Cardiac fibroblast (primary cell): ENCODE data around the gene ZSCAN2.

Experiments
- DNase-seq, 2 donors: peaks; one replicate each; pipeline versions ENCODE4 v3.0.0 to v3.0.0-alpha.2; 2010; ENCODE audit warnings: low read depth in 2 of 2
- H3K4me3 ChIP-seq, 2 donors: replicated peaks in 1 of 2; 1 replicate in 1 of 2; 2 replicates in 1 of 2; pipeline ENCODE4 v1.5.1; 2011; ENCODE audit warnings: low read depth in 2 of 2, low read length in 2 of 2, mild to moderate bottlenecking in 2 of 2, moderate library complexity in 1 of 2
- TF ChIP-seq, protein P1 (sequence below): IDR thresholded peaks from one replicate; pipeline ENCODE4 v1.5.1; 2011; ENCODE audit warnings: low read depth, mild to moderate bottlenecking, low read length, inconsistent platforms

The ZSCAN2 gene

DNA sequence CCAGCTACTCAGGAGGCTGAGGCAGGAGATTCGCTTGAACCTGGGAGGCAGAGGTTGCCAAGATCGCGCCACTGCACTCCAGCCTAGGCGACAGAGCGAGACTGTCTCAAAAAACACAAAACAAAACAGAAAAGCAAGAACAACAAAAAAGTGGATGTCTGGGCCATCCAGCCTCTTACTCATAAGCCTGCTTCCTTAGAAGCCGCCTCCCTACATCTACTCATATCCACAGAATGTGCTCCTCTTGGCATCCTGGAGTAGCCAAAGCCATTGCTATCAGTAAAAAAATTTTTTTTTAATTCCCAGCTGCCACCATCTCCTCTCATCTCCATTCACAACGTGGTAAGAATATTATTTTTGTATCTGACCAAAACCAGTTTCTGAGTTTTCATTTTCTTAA lies 10.8 kb downstream of the ZSCAN2 start:
- TF ChIP-seq, protein P1, sequence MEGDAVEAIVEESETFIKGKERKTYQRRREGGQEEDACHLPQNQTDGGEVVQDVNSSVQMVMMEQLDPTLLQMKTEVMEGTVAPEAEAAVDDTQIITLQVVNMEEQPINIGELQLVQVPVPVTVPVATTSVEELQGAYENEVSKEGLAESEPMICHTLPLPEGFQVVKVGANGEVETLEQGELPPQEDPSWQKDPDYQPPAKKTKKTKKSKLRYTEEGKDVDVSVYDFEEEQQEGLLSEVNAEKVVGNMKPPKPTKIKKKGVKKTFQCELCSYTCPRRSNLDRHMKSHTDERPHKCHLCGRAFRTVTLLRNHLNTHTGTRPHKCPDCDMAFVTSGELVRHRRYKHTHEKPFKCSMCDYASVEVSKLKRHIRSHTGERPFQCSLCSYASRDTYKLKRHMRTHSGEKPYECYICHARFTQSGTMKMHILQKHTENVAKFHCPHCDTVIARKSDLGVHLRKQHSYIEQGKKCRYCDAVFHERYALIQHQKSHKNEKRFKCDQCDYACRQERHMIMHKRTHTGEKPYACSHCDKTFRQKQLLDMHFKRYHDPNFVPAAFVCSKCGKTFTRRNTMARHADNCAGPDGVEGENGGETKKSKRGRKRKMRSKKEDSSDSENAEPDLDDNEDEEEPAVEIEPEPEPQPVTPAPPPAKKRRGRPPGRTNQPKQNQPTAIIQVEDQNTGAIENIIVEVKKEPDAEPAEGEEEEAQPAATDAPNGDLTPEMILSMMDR, result no peak
- no peak overlapping the region for H3K4me3 ChIP-seq
- peak in 1 of 2 donors; percentile 62 for DNase-seq

DNA sequence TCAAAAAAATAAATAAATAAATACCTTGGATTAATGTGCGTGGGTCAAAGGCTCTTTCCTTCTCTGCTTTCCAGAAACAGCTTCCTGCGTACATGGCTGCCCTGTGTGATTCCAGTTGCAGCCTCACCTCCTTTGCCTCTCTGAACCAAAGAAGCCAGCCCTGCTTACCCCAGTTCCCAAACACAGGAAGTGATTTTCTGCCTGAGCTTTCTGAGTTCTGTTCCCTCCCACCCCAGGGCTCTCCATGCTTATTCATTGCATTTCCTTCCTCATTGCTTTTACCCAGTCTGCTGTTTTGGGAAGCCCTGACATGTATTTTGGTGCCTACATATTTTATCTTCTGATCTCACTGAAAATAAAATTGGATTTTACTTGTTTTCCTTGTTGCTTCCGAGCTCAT lies 15.4 kb downstream of the ZSCAN2 start:
- DNase-seq, result peak in 1 of 2 donors; percentile 6
- TF ChIP-seq, protein P1, result no peak
- H3K4me3 ChIP-seq, result no peak overlapping the region

DNA sequence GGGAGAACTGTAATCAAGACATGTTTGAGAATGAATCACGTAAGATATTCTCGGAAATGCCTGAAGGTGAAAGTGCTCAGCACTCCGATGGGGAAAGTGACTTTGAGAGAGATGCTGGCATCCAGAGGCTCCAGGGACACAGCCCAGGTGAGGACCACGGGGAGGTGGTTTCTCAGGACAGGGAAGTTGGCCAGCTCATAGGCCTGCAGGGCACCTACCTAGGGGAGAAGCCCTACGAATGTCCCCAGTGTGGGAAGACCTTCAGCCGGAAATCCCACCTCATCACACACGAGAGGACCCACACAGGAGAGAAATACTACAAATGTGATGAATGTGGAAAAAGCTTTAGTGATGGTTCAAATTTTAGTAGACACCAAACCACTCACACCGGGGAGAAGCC lies 19.8 kb downstream of the ZSCAN2 start:
- TF ChIP-seq, protein P1, result no peak
- DNase-seq, result no peak
- no peak overlapping the region for H3K4me3 ChIP-seq

DNA sequence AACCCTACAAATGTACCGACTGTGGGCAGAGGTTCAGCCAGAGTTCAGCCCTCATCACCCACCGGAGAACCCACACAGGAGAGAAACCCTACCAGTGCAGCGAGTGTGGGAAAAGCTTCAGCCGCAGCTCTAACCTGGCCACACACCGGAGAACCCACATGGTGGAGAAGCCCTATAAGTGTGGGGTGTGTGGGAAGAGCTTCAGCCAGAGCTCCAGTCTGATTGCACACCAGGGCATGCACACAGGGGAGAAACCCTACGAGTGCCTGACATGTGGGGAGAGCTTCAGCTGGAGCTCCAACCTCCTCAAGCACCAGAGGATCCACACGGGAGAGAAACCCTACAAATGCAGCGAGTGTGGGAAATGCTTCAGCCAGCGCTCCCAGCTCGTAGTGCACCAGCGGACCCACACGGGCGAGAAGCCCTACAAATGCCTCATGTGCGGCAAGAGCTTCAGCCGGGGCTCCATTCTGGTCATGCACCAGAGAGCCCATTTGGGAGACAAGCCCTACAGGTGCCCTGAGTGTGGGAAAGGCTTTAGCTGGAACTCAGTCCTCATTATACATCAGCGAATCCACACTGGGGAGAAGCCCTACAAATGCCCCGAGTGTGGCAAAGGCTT lies 20.7 kb downstream of the ZSCAN2 start:
- no peak for DNase-seq
- TF ChIP-seq, protein P1, result no peak
- H3K4me3 ChIP-seq, result no peak overlapping the region

DNA sequence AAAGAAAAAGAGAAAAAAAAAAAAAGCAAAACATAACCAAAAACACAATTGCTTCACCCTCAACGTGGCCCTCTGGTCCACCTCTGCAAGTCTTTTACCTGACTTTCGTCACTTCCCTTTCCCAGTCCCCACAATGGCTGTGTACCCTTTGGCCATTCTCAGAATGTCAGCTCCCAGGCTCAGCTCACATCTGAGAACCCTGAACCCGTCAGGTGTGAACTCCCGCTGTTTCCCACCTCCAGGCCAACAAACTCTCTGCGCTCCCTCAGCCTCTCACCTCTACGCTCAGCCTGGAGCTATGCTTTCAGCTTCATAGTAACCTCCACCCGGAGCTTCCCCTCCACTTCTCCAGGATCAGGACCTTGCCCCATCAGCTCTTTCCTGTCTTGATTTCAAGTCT lies 23.6 kb downstream of the ZSCAN2 start:
- H3K4me3 ChIP-seq, result no peak overlapping the region
- TF ChIP-seq, protein P1, result no peak
- no peak for DNase-seq

DNA sequence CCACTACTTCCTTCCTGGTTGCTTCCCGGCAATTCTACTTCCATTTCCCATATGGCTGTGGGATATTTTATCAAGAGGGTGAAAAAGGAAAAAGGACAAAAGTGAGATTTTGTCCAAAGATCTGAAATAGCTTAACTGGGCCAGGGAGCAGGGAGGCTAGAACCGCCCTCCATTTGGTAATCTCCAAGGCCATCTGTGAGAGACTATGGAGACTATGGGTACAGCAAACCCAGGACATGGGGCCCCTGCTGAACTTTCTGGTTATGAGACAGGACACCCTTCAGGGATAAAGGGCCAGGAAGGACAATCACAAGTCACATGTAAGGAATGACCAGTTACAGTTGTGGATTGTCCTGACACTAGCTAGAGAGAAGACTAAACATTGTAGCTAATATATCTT lies 24.3 kb downstream of the ZSCAN2 start:
- H3K4me3 ChIP-seq, result no peak overlapping the region
- no peak for DNase-seq
- TF ChIP-seq, protein P1, result no peak

DNA sequence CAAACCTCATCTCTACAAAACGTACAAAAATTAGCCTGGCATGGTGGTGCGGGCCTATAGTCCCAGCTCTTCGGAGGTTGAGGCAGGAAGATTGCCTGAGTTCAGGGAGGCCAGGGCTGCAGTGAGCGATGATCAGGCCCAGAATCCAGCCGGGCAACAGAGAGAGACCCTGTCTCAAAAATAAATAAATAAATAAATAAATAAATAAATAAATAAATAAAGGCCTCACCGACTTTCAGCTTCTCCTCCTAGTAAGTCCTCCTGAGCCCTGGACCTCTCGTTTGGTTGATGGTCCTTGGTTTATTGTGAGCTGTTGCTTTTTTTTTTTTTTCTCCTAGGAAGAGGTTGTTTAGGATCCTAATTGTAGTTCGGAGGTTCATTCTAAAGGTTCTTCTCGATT lies 28.2 kb downstream of the ZSCAN2 start:
- TF ChIP-seq, protein P1, result no peak
- DNase-seq, result no peak
- no peak overlapping the region for H3K4me3 ChIP-seq
